ENCODE data around the gene BRD3OS. TPM values are rescaled to one million over a fixed set of nuclear protein-coding genes. Genes with fewer than 3 reads are reported as not detected.

BRD3OS gene
- total RNA-seq, 1 experiment from 2014 or later = 13.6 TPM

DNA sequence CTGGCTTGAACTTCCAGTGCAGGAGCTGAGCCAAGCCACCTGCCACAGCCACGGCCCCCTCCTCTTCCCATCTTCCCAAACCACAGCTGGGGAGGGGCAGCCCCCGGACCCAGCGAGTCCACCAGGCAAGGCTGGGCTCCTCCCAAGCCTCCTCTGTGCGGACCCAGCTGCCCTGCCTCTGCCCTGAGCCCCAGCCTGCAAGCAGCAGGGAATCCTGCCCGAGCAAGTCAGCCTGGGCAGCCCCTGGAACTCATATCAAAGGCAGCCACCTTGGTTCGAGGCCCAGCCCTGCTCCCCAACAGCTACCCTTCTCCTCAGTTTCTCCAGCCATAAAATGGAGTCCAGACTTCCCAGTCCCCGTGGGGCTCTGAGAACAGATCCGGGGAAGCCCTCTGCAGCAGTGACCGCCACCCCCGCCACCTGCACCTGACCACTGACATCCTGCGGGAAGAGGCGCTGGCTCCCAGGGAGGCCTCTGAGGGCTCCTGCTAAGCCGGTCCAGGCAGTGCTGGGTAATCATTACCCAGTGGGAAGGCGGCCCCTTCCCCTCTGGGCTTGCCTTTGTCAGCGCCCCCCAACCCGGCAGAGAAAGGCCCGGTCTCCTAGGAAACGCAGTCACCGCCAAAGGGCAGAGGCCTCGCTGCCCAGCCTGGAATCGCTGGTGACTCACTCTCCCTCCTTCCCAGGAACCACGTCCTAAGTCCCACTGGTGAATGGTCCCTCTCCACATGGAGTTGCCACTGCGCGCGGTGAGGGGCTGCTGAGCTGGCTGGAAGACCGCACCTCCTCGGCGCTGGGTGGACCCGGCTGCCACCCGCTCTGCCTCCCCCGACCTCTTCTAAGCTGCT, 34.7 kb upstream of the BRD3OS start:
- Histone ChIP-seq H2AFZ (ENCODE audit: low read length) (peak overlapping the region; percentile 75), H3F3A (ENCODE audit: low read length, unreplicated experiment) (no peaks in the 10 kb centered on the region), H3K27ac (ENCODE audit: low read length) (peak overlapping the region; percentile 75), H3K4me1 (ENCODE audit: insufficient read depth, low read length) (peaks cover 13% of the 10 kb centered on the region), H4K20me1 (ENCODE audit: low read length) (peaks cover 11% of the 10 kb centered on the region; the same call in 1 of the 2 replicates), H3K9me2 (replicated peaks; ENCODE audit: low read length) (no peaks in the 10 kb centered on the region), H3K4me2 (ENCODE audit: low read length) (peak overlapping the region; percentile 94), H3K4me3 (ENCODE audit: low read length) (peak overlapping the region; percentile 92), H3K79me2 (ENCODE audit: low read length) (peaks cover 57% of the 10 kb centered on the region), H3K27me3 (ENCODE audit: low read length) (no peaks in the 10 kb centered on the region), H3K36me3 (ENCODE audit: low read depth, low read length) (no peaks in the 10 kb centered on the region), H3K9me3 (ENCODE audit: low read length) (no peaks in the 10 kb centered on the region), H3K9ac (ENCODE audit: low read length) (peak overlapping the region; percentile 83)
- BruUV-seq (replicated peaks) = TSS peak; percentile 23
- peak; percentile 62 for DNase-seq
- TF ChIP-seq EZH2 (IDR thresholded peaks at IDR 0.05; ENCODE audit: low read length, unreplicated experiment) = no peak
- no peak for TF ChIP-seq CTCF (conservative IDR thresholded peaks at IDR 0.05; ENCODE audit: low read depth, low read length)
- TF ChIP-seq EZH2phosphoT487 (IDR thresholded peaks at IDR 0.05; ENCODE audit: borderline replicate concordance, low read length) = no peak
- CTCF ChIA-PET = no interaction called here
- ATAC-seq = peak; percentile 30
- POLR2A ChIA-PET (ENCODE audit: unreplicated experiment) = no interaction called here
- intact Hi-C loops (cut with micrococcal nuclease) = loop anchor here (2.0 kb wide), 1 partner anchor 46 kb away; no protein-coding TSS in a partner anchor

DNA sequence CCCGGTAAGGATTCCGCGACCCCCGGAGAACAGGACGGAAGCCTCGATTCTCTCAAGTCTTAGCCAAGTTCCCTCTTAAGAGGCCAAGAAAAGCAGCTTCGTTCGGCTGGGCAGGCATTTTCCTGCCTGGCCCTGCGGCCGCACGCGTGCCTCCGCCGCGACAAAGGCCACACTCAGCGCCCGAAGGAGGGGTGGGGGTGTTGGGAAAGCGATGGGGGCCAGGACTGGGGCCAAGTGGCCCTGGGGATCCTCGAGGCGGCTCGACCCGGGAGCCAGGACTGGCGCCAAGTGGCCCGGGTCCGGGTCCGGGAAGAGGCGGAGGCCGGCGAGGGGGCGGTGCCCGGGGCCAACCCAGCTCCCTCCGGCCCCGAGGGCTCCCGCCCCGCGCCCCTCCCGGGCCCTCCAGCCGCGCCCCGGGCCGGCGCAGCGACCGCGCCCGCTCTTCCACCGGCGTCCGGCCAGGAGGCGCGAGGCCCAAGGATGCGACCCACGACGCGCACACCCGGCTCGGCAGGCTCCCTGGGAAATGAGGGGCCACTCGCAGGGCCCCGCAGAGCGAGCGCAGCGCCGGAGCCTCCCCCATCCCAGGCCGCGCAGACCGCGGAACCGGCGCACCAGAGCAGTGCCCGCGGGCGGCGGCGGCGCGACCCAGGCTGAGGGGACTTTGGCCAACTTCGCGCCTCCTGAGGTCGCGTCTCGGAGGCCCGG, 33.9 kb upstream of the BRD3OS start:
- intact Hi-C loops (cut with micrococcal nuclease) = loop anchor here (2.0 kb wide), 1 partner anchor 47 kb away; no protein-coding TSS in a partner anchor
- H3K4me3 ChIP-seq (ENCODE audit: low read length) = peak overlapping the region; percentile 92
- peak overlapping the region; percentile 75 for H3K27ac ChIP-seq (ENCODE audit: low read length)
- peaks cover 11% of the 10 kb centered on the region; the same call in 1 of the 2 replicates for H4K20me1 ChIP-seq (ENCODE audit: low read length)
- ATAC-seq = peak; percentile 3; the same call in 1 of the 2 replicates
- no peaks in the 10 kb centered on the region for H3F3A ChIP-seq (ENCODE audit: low read length, unreplicated experiment)
- DNase-seq = no peak
- no peaks in the 10 kb centered on the region for H3K27me3 ChIP-seq (ENCODE audit: low read length)
- H3K79me2 ChIP-seq (ENCODE audit: low read length) = peaks cover 49% of the 10 kb centered on the region
- no peaks in the 10 kb centered on the region for H3K36me3 ChIP-seq (ENCODE audit: low read depth, low read length)
- H3K4me2 ChIP-seq (ENCODE audit: low read length) = peak overlapping the region; percentile 94
- H3K9me2 ChIP-seq (replicated peaks; ENCODE audit: low read length) = no peaks in the 10 kb centered on the region
- ChIA-PET POLR2A (ENCODE audit: unreplicated experiment) (no interaction called here), CTCF (no interaction called here)
- H3K9ac ChIP-seq (ENCODE audit: low read length) = peak overlapping the region; percentile 83
- BruUV-seq (replicated peaks) = no TSS peak
- TF ChIP-seq EZH2phosphoT487 (IDR thresholded peaks at IDR 0.05; ENCODE audit: borderline replicate concordance, low read length) = no peak
- TF ChIP-seq EZH2 (IDR thresholded peaks at IDR 0.05; ENCODE audit: low read length, unreplicated experiment) = no peak
- no peak for TF ChIP-seq CTCF (conservative IDR thresholded peaks at IDR 0.05; ENCODE audit: low read depth, low read length)
- H2AFZ ChIP-seq (ENCODE audit: low read length) = peak overlapping the region; percentile 75
- peaks cover 13% of the 10 kb centered on the region for H3K4me1 ChIP-seq (ENCODE audit: insufficient read depth, low read length)
- H3K9me3 ChIP-seq (ENCODE audit: low read length) = no peaks in the 10 kb centered on the region
